Nephron (organoid): ENCODE data around the gene MRGPRX2.

ENCODE experiments used
- H3K27ac Mint-ChIP-seq, 3 experiments: 2 replicates each; pipeline ENCODE4 v1.8.0; 2020; ENCODE audit warnings: mixed read lengths in 3 of 3, mild to moderate bottlenecking in 2 of 3, moderate library complexity in 1 of 3
- H3K27me3 Mint-ChIP-seq: 2 replicates; pipeline ENCODE4 v1.8.0; 2021; ENCODE audit warnings: low read depth, mild to moderate bottlenecking, moderate library complexity, mixed read lengths
- H3K36me3 Mint-ChIP-seq: 2 replicates; pipeline ENCODE4 v1.8.0; 2020; ENCODE audit warnings: low read depth, mixed read lengths
- H3K4me1 Mint-ChIP-seq: 2 replicates; pipeline ENCODE4 v1.8.0; 2020; ENCODE audit warnings: mixed read lengths
- H3K4me3 Mint-ChIP-seq, 3 experiments: 2 replicates each; pipeline ENCODE4 v1.8.0; 2020; ENCODE audit warnings: mild to moderate bottlenecking in 3 of 3, mixed read lengths in 3 of 3, moderate library complexity in 2 of 3
- H3K9me3 Mint-ChIP-seq: 2 replicates; pipeline ENCODE4 v1.8.0; 2020; ENCODE audit warnings: mixed read lengths
- TF ChIP-seq, protein P1 (sequence below), 3 experiments: fragments of 200-600 bp; sonication (generic); IDR thresholded peaks; one replicate each; pipeline ENCODE4 v1.5.0; 2021; ENCODE audit warnings: antibody characterized with exemption in 3 of 3; ENCODE audit not compliant: unreplicated experiment in 3 of 3

The MRGPRX2 gene

GRCh38 chr11:19080579-19080993 is 20.1 kb upstream of the MRGPRX2 start:
- Mint-ChIP-seq H3K27ac (no peak overlapping the region), H3K9me3 (no peaks in the 10 kb centered on the region), H3K36me3 (no peaks in the 10 kb centered on the region)

DNA sequence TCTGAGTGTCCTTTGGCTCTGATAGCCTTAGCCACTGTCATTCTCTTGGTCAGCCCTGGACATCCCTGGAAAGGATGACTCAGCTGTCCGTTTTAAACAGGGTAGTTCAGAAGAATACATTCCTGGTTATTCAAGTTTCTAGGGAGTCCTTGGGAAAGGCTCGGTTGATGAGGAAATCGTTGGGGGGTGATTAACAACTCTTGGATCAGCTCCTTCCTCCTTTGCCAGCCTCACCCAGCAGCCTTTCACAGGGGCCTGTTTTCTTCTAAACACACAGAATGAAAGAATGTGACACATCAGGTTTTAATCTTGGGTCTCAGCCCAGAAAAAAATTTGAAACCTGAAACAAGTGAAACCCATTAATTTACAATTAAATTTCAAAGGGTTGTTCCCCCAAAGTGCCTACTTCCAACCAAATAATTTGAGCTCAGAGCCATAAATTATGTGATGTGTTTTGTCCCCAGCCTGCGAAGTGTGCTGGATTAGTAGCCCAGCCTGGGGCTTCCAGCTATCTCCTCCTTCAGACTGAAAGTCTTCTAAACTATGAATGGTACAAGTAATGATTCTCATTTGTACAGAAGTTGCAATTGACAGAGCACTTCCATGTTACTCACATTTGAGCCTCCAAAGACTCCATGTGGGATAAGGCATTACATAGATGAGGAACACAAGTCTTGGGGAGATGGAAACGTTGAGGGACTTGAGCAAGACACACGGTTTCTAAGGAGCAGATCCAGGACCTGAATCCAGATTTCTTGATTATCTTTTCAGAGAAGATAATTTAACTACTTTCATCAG is 19.3 kb upstream of the MRGPRX2 start:
- H3K4me1 Mint-ChIP-seq = peaks cover 5% of the 10 kb centered on the region
- no peak overlapping the region for H3K4me3 Mint-ChIP-seq
- H3K27ac Mint-ChIP-seq = no peak overlapping the region
- H3K36me3 Mint-ChIP-seq = no peaks in the 10 kb centered on the region
- TF ChIP-seq, protein P1, sequence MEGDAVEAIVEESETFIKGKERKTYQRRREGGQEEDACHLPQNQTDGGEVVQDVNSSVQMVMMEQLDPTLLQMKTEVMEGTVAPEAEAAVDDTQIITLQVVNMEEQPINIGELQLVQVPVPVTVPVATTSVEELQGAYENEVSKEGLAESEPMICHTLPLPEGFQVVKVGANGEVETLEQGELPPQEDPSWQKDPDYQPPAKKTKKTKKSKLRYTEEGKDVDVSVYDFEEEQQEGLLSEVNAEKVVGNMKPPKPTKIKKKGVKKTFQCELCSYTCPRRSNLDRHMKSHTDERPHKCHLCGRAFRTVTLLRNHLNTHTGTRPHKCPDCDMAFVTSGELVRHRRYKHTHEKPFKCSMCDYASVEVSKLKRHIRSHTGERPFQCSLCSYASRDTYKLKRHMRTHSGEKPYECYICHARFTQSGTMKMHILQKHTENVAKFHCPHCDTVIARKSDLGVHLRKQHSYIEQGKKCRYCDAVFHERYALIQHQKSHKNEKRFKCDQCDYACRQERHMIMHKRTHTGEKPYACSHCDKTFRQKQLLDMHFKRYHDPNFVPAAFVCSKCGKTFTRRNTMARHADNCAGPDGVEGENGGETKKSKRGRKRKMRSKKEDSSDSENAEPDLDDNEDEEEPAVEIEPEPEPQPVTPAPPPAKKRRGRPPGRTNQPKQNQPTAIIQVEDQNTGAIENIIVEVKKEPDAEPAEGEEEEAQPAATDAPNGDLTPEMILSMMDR (IDR thresholded peaks at IDR 0.05; ENCODE audit: unreplicated experiment in 3 of 3) = no peak
- H3K27me3 Mint-ChIP-seq = peaks cover 17% of the 10 kb centered on the region
- no peaks in the 10 kb centered on the region for H3K9me3 Mint-ChIP-seq

More at GRCh38 chr11:19080579-19080993, 20.1 kb upstream of the MRGPRX2 start:
- peaks cover 5% of the 10 kb centered on the region for H3K4me1 Mint-ChIP-seq
- TF ChIP-seq, protein P1 (IDR thresholded peaks at IDR 0.05; ENCODE audit: unreplicated experiment in 3 of 3) = no peak
- no peak overlapping the region for H3K4me3 Mint-ChIP-seq
- peaks cover 17% of the 10 kb centered on the region for H3K27me3 Mint-ChIP-seq

GRCh38 chr11:19077965-19078364 is 17.4 kb upstream of the MRGPRX2 start:
- Mint-ChIP-seq H3K4me3 (no peak overlapping the region), H3K36me3 (no peaks in the 10 kb centered on the region), H3K27me3 (peaks cover 20% of the 10 kb centered on the region), H3K9me3 (no peaks in the 10 kb centered on the region), H3K27ac (no peak overlapping the region), H3K4me1 (peaks cover 5% of the 10 kb centered on the region)
- TF ChIP-seq, protein P1 (IDR thresholded peaks at IDR 0.05; ENCODE audit: unreplicated experiment in 3 of 3) = no peak

GRCh38 chr11:19076744-19077589 is 16.4 kb upstream of the MRGPRX2 start:
- peaks cover 5% of the 10 kb centered on the region for H3K4me1 Mint-ChIP-seq
- H3K4me3 Mint-ChIP-seq = no peak overlapping the region
- TF ChIP-seq, protein P1 (IDR thresholded peaks at IDR 0.05; ENCODE audit: unreplicated experiment in 3 of 3) = peak; percentile 94 to 98 (median 97)
- no peaks in the 10 kb centered on the region for H3K9me3 Mint-ChIP-seq
- peaks cover 20% of the 10 kb centered on the region for H3K27me3 Mint-ChIP-seq
- no peak overlapping the region for H3K27ac Mint-ChIP-seq
- H3K36me3 Mint-ChIP-seq = no peaks in the 10 kb centered on the region

- peaks cover 22% of the 10 kb centered on the region for H3K27me3 Mint-ChIP-seq
- peaks cover 5% of the 10 kb centered on the region for H3K4me1 Mint-ChIP-seq
- no peaks in the 10 kb centered on the region for H3K9me3 Mint-ChIP-seq
- no peak overlapping the region for H3K4me3 Mint-ChIP-seq
- no peak overlapping the region for H3K27ac Mint-ChIP-seq
- no peaks in the 10 kb centered on the region for H3K36me3 Mint-ChIP-seq
- TF ChIP-seq, protein P1 (IDR thresholded peaks at IDR 0.05; ENCODE audit: unreplicated experiment in 3 of 3) = no peak
These were observed 15.1 kb upstream of the MRGPRX2 start for GRCh38 chr11:19075636-19076035.
